GM23338 (cell line): ENCODE data around the gene RBBP4. TPM values are rescaled to one million over a fixed set of nuclear protein-coding genes. Genes with fewer than 3 reads are reported as not detected.

Experiments
- ATAC-seq: fragments of 200-7000 bp; cut with Tn5 transposase; 3 replicates; pipeline ENCODE4 v1.9.1; 2020
- DNase-seq: peaks from one replicate; pipeline ENCODE4 v3.0.0-alpha.2; 2015; ENCODE audit warnings: low spot score
- H2AFZ ChIP-seq: fragments of 200-600 bp; sonication (generic); 2 replicates; pipeline ENCODE4 v1.8.0; 2016; ENCODE audit warnings: antibody characterized with exemption, mild to moderate bottlenecking, moderate library complexity
- H3F3A ChIP-seq: fragments of 200-600 bp; sonication (generic); replicated peaks from 2 replicates; pipeline ENCODE4 v1.8.0; 2017; ENCODE audit warnings: antibody characterized with exemption, mixed run types, low read depth
- H3K27ac ChIP-seq: fragments of 200-600 bp; sonication (generic); 2 replicates; pipeline ENCODE4 v1.6.1; 2016; ENCODE audit warnings: low read depth
- H3K27me3 ChIP-seq: fragments of 200-600 bp; sonication (generic); 2 replicates; pipeline ENCODE4 v1.8.0; 2016; ENCODE audit warnings: mild to moderate bottlenecking, mixed run types, moderate library complexity; ENCODE audit not compliant: insufficient read depth
- H3K36me3 ChIP-seq: fragments of 200-600 bp; sonication (generic); 2 replicates; pipeline ENCODE4 v1.8.0; 2016; ENCODE audit warnings: mild to moderate bottlenecking; ENCODE audit not compliant: insufficient read depth
- H3K4me1 ChIP-seq: fragments of 200-600 bp; sonication (generic); 2 replicates; pipeline ENCODE4 v1.8.0; 2016; ENCODE audit warnings: mild to moderate bottlenecking, moderate library complexity; ENCODE audit not compliant: insufficient read depth
- H3K4me2 ChIP-seq: fragments of 200-600 bp; sonication (generic); 2 replicates; pipeline ENCODE4 v1.7.1; 2017; ENCODE audit warnings: mixed run types
- H3K4me3 ChIP-seq: fragments of 200-600 bp; sonication (generic); 2 replicates; pipeline ENCODE4 v1.6.1; 2016; ENCODE audit warnings: mixed run types
- H3K79me2 ChIP-seq: fragments of 200-600 bp; sonication (generic); replicated peaks from 2 replicates; pipeline ENCODE4 v1.8.0; 2017; ENCODE audit warnings: mild to moderate bottlenecking; ENCODE audit not compliant: insufficient read depth
- H3K9me2 ChIP-seq: fragments of 200-600 bp; sonication (generic); 2 replicates; pipeline ENCODE4 v1.8.0; 2017; ENCODE audit not compliant: insufficient read depth
- H4K20me1 ChIP-seq: fragments of 200-600 bp; sonication (generic); replicated peaks from 2 replicates; pipeline ENCODE4 v1.8.0; 2017; ENCODE audit warnings: mild to moderate bottlenecking; ENCODE audit not compliant: insufficient read depth
- H3K27ac Mint-ChIP-seq: 2 replicates; pipeline ENCODE4 v1.8.0; 2020; ENCODE audit warnings: inconsistent platforms, mild to moderate bottlenecking, moderate library complexity, mixed read lengths
- H3K27me3 Mint-ChIP-seq: 3 replicates; pipeline ENCODE4 v1.8.0; 2022; ENCODE audit warnings: low read depth, mild to moderate bottlenecking, moderate library complexity, mixed read lengths, inconsistent platforms; ENCODE audit not compliant: insufficient read depth, poor library complexity
- H3K36me3 Mint-ChIP-seq: 3 replicates; pipeline ENCODE4 v1.8.0; 2021; ENCODE audit warnings: low read depth, mild to moderate bottlenecking, inconsistent platforms, moderate library complexity, mixed read lengths
- H3K4me1 Mint-ChIP-seq: 3 replicates; pipeline ENCODE4 v1.8.0; 2020; ENCODE audit warnings: mild to moderate bottlenecking, inconsistent platforms, mixed read lengths
- H3K4me3 Mint-ChIP-seq: 3 replicates; pipeline ENCODE4 v1.8.0; 2021; ENCODE audit warnings: moderate library complexity, mild to moderate bottlenecking, inconsistent platforms, mixed read lengths
- H3K9me3 Mint-ChIP-seq: 3 replicates; pipeline ENCODE4 v1.8.0; 2020; ENCODE audit warnings: moderate library complexity, mild to moderate bottlenecking, inconsistent platforms, mixed read lengths
- CREB1 ChIP-seq: fragments of 250-450 bp; sonication (Bioruptor Pico); IDR thresholded peaks from 2 replicates; pipeline ENCODE4 v1.5.0; 2020; ENCODE audit warnings: low read depth, mild to moderate bottlenecking, moderate library complexity
- EZH2 ChIP-seq: fragments of 200-600 bp; sonication (generic); IDR thresholded peaks from one replicate; pipeline ENCODE4 v1.8.0; 2017; ENCODE audit warnings: antibody characterized with exemption, mild to moderate bottlenecking, low read depth; ENCODE audit not compliant: unreplicated experiment
- EZH2phosphoT487 ChIP-seq: fragments of 200-600 bp; sonication (generic); IDR thresholded peaks from one replicate; pipeline ENCODE4 v1.8.1; 2018; ENCODE audit warnings: antibody characterized with exemption; ENCODE audit not compliant: unreplicated experiment
- JUNB ChIP-seq: IDR thresholded peaks from one replicate; pipeline ENCODE4 v1.6.1; 2016; ENCODE audit warnings: antibody characterized with exemption; ENCODE audit not compliant: unreplicated experiment
- NANOG ChIP-seq: IDR thresholded peaks from 2 replicates; pipeline ENCODE4 v1.6.1; 2016; ENCODE audit warnings: antibody characterized with exemption, borderline replicate concordance
- STAT1 ChIP-seq: IDR thresholded peaks from one replicate; pipeline ENCODE4 v1.6.1; 2016; ENCODE audit warnings: antibody characterized with exemption; ENCODE audit not compliant: unreplicated experiment
- ZNF114 ChIP-seq: fragments of 250-450 bp; sonication (Bioruptor Pico); IDR thresholded peaks from 2 replicates; pipeline ENCODE4 v1.5.0; 2020; ENCODE audit warnings: mild to moderate bottlenecking, moderate library complexity
- ZNF331 ChIP-seq: fragments of 250-450 bp; sonication (Bioruptor Pico); IDR thresholded peaks from 2 replicates; pipeline ENCODE4 v1.5.0; 2020; ENCODE audit warnings: low read depth, mild to moderate bottlenecking, moderate library complexity
- polyA plus RNA-seq: library from polyadenylated mRNA; unstranded; fragments of >200 nt; fragmentation: Nextera tagmentation; extraction: Ambion mirVana; gene quantifications from 2 replicates; pipeline ENCODE4 v1.2.1, GENCODE V29; 2016
- total RNA-seq: library from RNA; depleted of rRNA; stranded (reverse); fragments of >200 nt; shearing (Covaris generic); gene quantifications from 2 replicates; pipeline ENCODE4 v1.2.3, GENCODE V29; 2014
- TF ChIP-seq, protein P1 (sequence below), 2 experiments: fragments of 200-600 bp in 1 of 2; sonication (generic) in 1 of 2; conservative IDR thresholded peaks; 2 replicates each; pipeline versions ENCODE4 v1.5.1 to v1.6.1; 2016 to 2017; ENCODE audit warnings: antibody characterized with exemption in 2 of 2, low read depth in 2 of 2, mild to moderate bottlenecking in 2 of 2, moderate library complexity in 1 of 2
- TF ChIP-seq, protein P2 (sequence below): IDR thresholded peaks from one replicate; pipeline ENCODE4 v1.6.1; 2018; ENCODE audit warnings: antibody characterized with exemption; ENCODE audit not compliant: unreplicated experiment

Gene RBBP4
- total and polyA plus RNA-seq, 2 experiments from 2014 or later = 262 to 312 TPM

DNA sequence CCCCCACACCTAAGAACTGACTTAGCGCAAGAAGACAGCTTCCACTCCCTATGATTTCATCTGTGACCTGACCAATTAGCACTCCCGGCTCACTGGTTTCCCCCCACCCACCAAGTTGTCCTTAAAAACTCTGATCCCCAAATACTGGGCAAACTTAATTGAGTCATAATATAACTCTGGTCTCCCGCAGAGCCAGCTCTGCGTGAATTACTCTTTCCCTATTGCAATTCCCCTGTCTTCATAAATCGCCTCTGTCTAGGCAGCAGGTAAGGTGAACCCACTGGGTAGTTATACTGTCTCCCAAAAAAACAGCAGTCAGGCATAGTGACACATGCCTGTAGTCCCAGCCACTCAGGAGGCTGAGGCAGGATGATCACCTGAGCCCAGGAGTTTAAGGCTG, 37.5 kb upstream of the RBBP4 start (continued):
- TF ChIP-seq EZH2 = no peak
- TF ChIP-seq, protein P1, sequence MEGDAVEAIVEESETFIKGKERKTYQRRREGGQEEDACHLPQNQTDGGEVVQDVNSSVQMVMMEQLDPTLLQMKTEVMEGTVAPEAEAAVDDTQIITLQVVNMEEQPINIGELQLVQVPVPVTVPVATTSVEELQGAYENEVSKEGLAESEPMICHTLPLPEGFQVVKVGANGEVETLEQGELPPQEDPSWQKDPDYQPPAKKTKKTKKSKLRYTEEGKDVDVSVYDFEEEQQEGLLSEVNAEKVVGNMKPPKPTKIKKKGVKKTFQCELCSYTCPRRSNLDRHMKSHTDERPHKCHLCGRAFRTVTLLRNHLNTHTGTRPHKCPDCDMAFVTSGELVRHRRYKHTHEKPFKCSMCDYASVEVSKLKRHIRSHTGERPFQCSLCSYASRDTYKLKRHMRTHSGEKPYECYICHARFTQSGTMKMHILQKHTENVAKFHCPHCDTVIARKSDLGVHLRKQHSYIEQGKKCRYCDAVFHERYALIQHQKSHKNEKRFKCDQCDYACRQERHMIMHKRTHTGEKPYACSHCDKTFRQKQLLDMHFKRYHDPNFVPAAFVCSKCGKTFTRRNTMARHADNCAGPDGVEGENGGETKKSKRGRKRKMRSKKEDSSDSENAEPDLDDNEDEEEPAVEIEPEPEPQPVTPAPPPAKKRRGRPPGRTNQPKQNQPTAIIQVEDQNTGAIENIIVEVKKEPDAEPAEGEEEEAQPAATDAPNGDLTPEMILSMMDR (conservative IDR thresholded peaks at IDR 0.05; ENCODE audit: low read depth in 2 of 2) = no peak
- no peak for TF ChIP-seq STAT1
- no peak for TF ChIP-seq ZNF331 (CRISPR knock-in tag)
- no peak for TF ChIP-seq JUNB
- TF ChIP-seq ZNF114 (CRISPR knock-in tag) = no peak
- TF ChIP-seq, protein P2, sequence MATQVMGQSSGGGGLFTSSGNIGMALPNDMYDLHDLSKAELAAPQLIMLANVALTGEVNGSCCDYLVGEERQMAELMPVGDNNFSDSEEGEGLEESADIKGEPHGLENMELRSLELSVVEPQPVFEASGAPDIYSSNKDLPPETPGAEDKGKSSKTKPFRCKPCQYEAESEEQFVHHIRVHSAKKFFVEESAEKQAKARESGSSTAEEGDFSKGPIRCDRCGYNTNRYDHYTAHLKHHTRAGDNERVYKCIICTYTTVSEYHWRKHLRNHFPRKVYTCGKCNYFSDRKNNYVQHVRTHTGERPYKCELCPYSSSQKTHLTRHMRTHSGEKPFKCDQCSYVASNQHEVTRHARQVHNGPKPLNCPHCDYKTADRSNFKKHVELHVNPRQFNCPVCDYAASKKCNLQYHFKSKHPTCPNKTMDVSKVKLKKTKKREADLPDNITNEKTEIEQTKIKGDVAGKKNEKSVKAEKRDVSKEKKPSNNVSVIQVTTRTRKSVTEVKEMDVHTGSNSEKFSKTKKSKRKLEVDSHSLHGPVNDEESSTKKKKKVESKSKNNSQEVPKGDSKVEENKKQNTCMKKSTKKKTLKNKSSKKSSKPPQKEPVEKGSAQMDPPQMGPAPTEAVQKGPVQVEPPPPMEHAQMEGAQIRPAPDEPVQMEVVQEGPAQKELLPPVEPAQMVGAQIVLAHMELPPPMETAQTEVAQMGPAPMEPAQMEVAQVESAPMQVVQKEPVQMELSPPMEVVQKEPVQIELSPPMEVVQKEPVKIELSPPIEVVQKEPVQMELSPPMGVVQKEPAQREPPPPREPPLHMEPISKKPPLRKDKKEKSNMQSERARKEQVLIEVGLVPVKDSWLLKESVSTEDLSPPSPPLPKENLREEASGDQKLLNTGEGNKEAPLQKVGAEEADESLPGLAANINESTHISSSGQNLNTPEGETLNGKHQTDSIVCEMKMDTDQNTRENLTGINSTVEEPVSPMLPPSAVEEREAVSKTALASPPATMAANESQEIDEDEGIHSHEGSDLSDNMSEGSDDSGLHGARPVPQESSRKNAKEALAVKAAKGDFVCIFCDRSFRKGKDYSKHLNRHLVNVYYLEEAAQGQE = no peak
- no peak for TF ChIP-seq EZH2phosphoT487
- TF ChIP-seq CREB1 (CRISPR knock-in tag) = no peak

DNA sequence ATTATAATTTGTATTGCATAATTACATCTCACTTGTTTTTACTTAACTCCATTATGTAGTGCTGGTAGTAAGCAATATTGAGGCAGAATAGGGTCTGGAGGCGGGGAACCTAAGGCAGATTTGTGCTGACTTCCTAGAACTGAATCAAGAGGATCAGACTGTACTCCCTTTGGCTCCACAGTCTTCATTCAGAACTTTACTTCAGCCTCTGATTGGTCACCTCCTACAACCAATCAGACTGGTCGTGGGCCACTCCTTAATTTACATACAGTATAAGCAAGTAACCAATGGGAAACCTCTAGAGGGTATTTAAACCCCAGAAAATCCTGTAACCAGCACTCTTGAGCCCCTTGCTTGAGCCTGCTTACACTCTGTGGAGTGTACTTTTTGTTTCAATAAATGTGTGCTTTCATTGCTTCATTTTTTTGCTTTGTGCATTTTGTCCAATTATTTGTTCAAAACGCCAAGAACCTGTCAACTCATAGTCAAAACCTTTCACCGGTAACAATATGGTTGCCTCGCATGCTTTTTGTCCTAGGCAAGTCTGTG, 32.3 kb upstream of the RBBP4 start:
- Histone ChIP-seq H3K27ac (no peak overlapping the region), H3K27me3 (no peaks in the 10 kb centered on the region), H4K20me1 (no peaks in the 10 kb centered on the region), H3K4me1 (no peaks in the 10 kb centered on the region), H2AFZ (no peak overlapping the region), H3F3A (no peaks in the 10 kb centered on the region; the same call in 1 of the 2 replicates), H3K79me2 (no peaks in the 10 kb centered on the region; the same call in 1 of the 2 replicates), H3K4me3 (no peak overlapping the region), H3K9me2 (no peaks in the 10 kb centered on the region), H3K36me3 (peaks cover 5% of the 10 kb centered on the region; the same call in 1 of the 2 replicates), H3K4me2 (no peak overlapping the region)
- Mint-ChIP-seq H3K9me3 (no peaks in the 10 kb centered on the region), H3K27ac (no peak overlapping the region), H3K4me3 (no peak overlapping the region), H3K27me3 (no peaks in the 10 kb centered on the region), H3K4me1 (no peaks in the 10 kb centered on the region), H3K36me3 (peaks cover 23% of the 10 kb centered on the region; the same call in 2 of the 3 replicates)
- peak; percentile 49 for DNase-seq
- peak; percentile 84 for ATAC-seq
- TF ChIP-seq JUNB = no peak
- TF ChIP-seq NANOG = no peak
- no peak for TF ChIP-seq CREB1 (CRISPR knock-in tag)
- TF ChIP-seq, protein P2 = no peak
